Fibroblast of mammary gland (primary cell): ENCODE data around the gene DNAAF5.

ENCODE experiments used
- DNase-seq: peaks from one replicate; pipeline ENCODE4 v3.0.0-alpha.2; 2010; ENCODE audit warnings: low read depth
- H3K4me3 ChIP-seq: 2 replicates; pipeline ENCODE4 v1.5.1; 2011; ENCODE audit warnings: low read depth, mild to moderate bottlenecking, low read length, moderate library complexity; ENCODE audit not compliant: control insufficient read depth
- TF ChIP-seq, protein P1 (sequence below): conservative IDR thresholded peaks from 2 replicates; pipeline ENCODE4 v1.5.1; 2011; ENCODE audit warnings: low read depth, low read length, inconsistent platforms; ENCODE audit not compliant: control insufficient read depth, insufficient read depth

The DNAAF5 gene

DNA sequence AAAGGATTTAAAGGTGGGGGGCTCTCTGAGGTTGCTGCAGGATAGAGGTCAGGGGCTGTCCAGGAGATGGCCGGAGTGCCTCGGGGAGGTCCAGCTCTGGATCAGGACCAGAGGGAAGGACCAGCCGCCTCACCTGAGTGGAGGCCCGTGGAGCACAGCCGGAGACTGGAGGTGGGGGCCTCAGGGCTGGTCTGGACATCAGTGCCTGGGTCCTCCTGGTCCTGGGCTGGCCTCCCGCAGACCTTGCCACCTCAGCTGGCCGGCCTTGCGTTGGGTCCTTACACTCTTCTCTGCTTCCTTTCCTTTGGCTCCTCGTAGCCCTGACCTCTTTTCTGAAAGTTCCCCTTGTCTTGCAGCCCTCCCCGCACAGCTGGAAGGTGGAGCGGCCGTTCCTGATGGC, 107.8 kb downstream of the DNAAF5 start:
- no peak for DNase-seq
- TF ChIP-seq, protein P1, sequence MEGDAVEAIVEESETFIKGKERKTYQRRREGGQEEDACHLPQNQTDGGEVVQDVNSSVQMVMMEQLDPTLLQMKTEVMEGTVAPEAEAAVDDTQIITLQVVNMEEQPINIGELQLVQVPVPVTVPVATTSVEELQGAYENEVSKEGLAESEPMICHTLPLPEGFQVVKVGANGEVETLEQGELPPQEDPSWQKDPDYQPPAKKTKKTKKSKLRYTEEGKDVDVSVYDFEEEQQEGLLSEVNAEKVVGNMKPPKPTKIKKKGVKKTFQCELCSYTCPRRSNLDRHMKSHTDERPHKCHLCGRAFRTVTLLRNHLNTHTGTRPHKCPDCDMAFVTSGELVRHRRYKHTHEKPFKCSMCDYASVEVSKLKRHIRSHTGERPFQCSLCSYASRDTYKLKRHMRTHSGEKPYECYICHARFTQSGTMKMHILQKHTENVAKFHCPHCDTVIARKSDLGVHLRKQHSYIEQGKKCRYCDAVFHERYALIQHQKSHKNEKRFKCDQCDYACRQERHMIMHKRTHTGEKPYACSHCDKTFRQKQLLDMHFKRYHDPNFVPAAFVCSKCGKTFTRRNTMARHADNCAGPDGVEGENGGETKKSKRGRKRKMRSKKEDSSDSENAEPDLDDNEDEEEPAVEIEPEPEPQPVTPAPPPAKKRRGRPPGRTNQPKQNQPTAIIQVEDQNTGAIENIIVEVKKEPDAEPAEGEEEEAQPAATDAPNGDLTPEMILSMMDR = no peak

DNA sequence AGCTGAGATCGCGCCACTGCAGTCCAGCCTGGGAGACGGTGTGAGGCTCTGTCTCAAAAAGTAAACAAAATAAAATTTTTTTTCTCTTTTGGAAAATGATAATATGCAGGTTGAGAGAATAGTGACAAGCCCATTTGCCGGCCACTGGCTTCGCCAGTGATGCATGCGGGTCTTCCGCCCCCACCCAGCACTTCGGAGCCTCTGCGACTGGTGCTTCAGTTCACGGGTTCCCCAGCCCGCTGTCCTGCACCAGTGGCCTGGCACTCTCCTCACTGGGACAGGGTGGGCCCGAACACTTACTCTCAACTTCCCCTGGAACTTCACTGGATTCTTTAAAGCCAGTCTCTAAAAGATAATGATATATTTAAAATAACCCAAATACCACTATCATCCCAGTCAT, 108.5 kb downstream of the DNAAF5 start:
- TF ChIP-seq, protein P1 = no peak
- no peak for DNase-seq

More for the DNA sequence above, 107.8 kb downstream of the DNAAF5 start:
- no peak overlapping the region for H3K4me3 ChIP-seq

DNA sequence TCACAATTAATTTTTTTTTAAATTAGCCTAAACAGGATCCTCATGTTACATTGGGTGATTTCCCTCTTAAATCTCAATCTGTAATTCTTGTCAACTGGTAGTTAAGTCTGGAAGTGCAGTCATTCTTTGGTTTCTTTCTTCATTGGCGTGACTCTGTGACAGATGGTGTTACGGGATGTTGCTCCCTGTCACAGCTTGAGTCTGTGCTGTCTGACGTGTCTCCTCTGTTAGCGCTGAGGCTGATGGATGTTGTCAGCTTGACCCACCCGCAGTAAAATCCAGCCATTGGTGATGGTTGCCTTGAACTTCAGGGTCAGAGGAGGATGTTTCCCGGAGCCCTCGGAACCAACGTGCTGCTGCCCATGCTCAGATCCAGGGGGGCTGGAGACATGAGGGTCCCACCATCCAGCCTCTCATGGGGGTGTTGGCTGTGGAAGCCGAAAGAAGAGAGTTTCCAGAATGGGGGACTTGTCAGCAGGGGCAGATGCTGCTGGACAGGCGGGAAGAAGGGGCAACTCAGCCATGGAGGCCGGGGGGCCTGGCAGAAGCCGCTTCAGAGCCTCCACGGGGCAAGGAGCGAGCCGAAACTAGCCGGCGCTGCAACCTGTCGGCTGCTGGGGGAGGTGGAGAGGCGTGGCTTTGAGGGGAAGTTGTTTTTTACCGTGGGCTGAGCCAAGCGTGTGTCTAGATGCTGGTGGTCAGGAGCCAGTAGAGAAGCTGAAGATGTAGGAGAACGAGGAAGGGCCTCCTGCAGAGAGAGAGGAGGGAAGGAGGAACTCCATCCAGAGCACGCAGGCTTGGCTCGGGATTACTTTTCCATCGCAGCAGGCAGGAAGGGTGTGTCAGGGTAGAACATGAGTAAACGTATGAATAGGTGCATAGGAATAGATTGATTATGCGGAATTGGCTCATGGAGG, 109.2 kb downstream of the DNAAF5 start:
- DNase-seq = peak; percentile 16
- TF ChIP-seq, protein P1 = no peak
- no peak overlapping the region for H3K4me3 ChIP-seq

More for the DNA sequence above, 108.5 kb downstream of the DNAAF5 start:
- H3K4me3 ChIP-seq = no peak overlapping the region
